HPDE6-E6E7 (cell line): ENCODE data around the gene CYP4Z1.
"Not testable (repeated sequence)": the region's sequence is repeated elsewhere in the genome, so short reads cannot be mapped to it uniquely, and the experiment has no call there.

ENCODE experiments used
- DNase-seq: peaks from one replicate; pipeline ENCODE4 v3.0.0; 2011; ENCODE audit warnings: missing footprints; ENCODE audit errors: extremely low spot score

The CYP4Z1 gene

GRCh38 chr1:47128221-47128620 is 61.2 kb downstream of the CYP4Z1 start:
- DNase-seq, result no peak

- DNase-seq, result not testable (repeated sequence)
Observed at GRCh38 chr1:47128854-47129253, 61.8 kb downstream of the CYP4Z1 start.

- not testable (repeated sequence) for DNase-seq
Observed at GRCh38 chr1:47129489-47130230, 62.6 kb downstream of the CYP4Z1 start.

- DNase-seq, result not testable (repeated sequence)
Observed at GRCh38 chr1:47132665-47133064, 65.6 kb downstream of the CYP4Z1 start.

- no peak for DNase-seq
Observed at GRCh38 chr1:47137198-47137597, 70.2 kb downstream of the CYP4Z1 start, which contains the start of gene CYP4A22. Gene CYP4A22, plus strand, starts transcription at chr1:47137441. Its CDS starts 45 bp downstream, at chr1:47137486.

- no peak for DNase-seq
Observed at GRCh38 chr1:47137925-47138615, 71.0 kb downstream of the CYP4Z1 start.

GRCh38 chr1:47140358-47140757 is 73.3 kb downstream of the CYP4Z1 start:
- not testable (repeated sequence) for DNase-seq

- not testable (repeated sequence) for DNase-seq
Observed at GRCh38 chr1:47143654-47144053, 76.6 kb downstream of the CYP4Z1 start.

- not testable (repeated sequence) for DNase-seq
Observed at GRCh38 chr1:47146495-47146894, 79.5 kb downstream of the CYP4Z1 start.

- DNase-seq, result no peak
Observed at GRCh38 chr1:47147047-47147785, 80.2 kb downstream of the CYP4Z1 start.

GRCh38 chr1:47149162-47149561 is 82.1 kb downstream of the CYP4Z1 start:
- not testable (repeated sequence) for DNase-seq

- not testable (repeated sequence) for DNase-seq
Observed at GRCh38 chr1:47156457-47156856, 89.4 kb downstream of the CYP4Z1 start.

- not testable (repeated sequence) for DNase-seq
Observed at GRCh38 chr1:47157957-47158356, 90.9 kb downstream of the CYP4Z1 start.

GRCh38 chr1:47160716-47161115 is 93.7 kb downstream of the CYP4Z1 start:
- DNase-seq, result no peak

GRCh38 chr1:47161298-47162040 is 94.4 kb downstream of the CYP4Z1 start:
- DNase-seq, result no peak

- no peak for DNase-seq
Observed at GRCh38 chr1:47164552-47164951, 97.5 kb downstream of the CYP4Z1 start.
